C4-2B (cell line): Measurements from ENCODE around the gene CDH15.

Experiments
- ZFX ChIP-seq: fragments of 450-650 bp; IDR thresholded peaks from 2 replicates; pipeline ENCODE4 v1.6.1; 2017
- TF ChIP-seq, protein P1 (sequence below): fragments of 450-650 bp; conservative IDR thresholded peaks from 2 replicates; pipeline ENCODE4 v1.5.1; 2017; ENCODE audit warnings: mild to moderate bottlenecking

DNA sequence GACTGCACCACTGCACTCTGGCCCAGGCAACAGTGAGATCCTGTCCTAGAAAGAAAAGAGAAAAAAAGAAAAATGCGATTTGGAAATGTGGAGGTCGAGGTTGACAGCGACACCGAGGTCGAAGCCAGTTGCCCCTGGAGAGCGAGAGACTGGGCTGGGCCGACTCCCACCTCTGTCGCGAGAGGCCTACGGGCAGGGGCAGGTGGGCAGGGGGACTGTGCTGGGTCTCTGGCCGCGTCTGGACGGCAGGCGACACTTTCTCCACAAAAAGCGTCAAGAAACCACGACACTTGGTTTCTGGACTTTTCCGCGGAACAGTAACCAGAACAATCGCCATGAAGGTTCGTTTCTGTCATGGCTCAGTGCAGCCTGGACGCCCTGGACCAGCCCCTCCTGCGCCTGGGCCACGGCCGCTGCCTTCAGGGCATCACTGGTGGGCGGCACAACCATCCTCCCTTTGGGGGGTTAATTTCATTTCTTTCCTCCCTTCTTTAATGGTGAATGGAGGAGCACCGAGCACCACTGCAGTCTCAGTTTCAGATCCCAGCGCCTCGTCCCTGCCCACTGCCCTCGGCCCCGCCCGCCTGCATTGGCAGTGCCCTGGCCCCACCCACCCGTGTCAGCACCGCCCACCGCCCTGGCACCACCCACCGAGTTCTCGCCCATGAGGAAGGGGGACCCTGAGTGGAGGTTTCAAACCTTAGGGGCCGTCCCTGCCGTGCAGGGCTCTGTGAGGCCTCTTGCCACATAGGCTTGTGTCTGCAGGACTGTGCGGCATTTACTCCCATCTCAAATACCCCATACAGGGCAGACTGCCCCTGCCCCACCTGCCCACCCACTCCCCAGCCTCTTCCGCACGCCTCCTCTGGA, 18.5 kb upstream of the CDH15 start:
- TF ChIP-seq, protein P1, sequence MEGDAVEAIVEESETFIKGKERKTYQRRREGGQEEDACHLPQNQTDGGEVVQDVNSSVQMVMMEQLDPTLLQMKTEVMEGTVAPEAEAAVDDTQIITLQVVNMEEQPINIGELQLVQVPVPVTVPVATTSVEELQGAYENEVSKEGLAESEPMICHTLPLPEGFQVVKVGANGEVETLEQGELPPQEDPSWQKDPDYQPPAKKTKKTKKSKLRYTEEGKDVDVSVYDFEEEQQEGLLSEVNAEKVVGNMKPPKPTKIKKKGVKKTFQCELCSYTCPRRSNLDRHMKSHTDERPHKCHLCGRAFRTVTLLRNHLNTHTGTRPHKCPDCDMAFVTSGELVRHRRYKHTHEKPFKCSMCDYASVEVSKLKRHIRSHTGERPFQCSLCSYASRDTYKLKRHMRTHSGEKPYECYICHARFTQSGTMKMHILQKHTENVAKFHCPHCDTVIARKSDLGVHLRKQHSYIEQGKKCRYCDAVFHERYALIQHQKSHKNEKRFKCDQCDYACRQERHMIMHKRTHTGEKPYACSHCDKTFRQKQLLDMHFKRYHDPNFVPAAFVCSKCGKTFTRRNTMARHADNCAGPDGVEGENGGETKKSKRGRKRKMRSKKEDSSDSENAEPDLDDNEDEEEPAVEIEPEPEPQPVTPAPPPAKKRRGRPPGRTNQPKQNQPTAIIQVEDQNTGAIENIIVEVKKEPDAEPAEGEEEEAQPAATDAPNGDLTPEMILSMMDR: no peak
- TF ChIP-seq ZFX: no peak
